BJ (cell line): ENCODE data around the gene ADAMTSL5. TPM values are rescaled to one million over a fixed set of nuclear protein-coding genes. Genes with fewer than 3 reads are reported as not detected.
"Not testable (repeated sequence)": the region's sequence is repeated elsewhere in the genome, so short reads cannot be mapped to it uniquely, and the experiment has no call there.

Experiments
- CTCF ChIA-PET: fragments of 350-600 bp; formaldehyde crosslinking; extraction: SDS; loops from one replicate; lab custom pipeline; 2021; ENCODE audit warnings: antibody characterized with exemption, inconsistent platforms; lab: Yijun Ruan, JAX
- POLR2A ChIA-PET: fragments of 300-600 bp; sonication (Branson Sonifier 250); formaldehyde crosslinking; extraction: SDS; loops from one replicate; lab custom pipeline; 2021; ENCODE audit warnings: antibody characterized with exemption; lab: Charles Lee
- DNase-seq: peaks from one replicate; pipeline ENCODE4 v3.0.0-alpha.2; 2011; ENCODE audit warnings: low read depth
- H3K27me3 ChIP-seq: 2 replicates; pipeline ENCODE4 v1.6.0; 2011; ENCODE audit warnings: low read length; ENCODE audit not compliant: control insufficient read depth, insufficient read depth
- H3K36me3 ChIP-seq: 2 replicates; pipeline ENCODE4 v1.5.1; 2011; ENCODE audit warnings: low read length; ENCODE audit not compliant: control insufficient read depth, insufficient read depth
- H3K4me3 ChIP-seq: 2 replicates; pipeline ENCODE4 v1.5.1; 2011; ENCODE audit warnings: low read depth, mild to moderate bottlenecking, control low read depth, low read length
- CTCF ChIP-seq: IDR thresholded peaks from 2 replicates; pipeline ENCODE4 v1.5.1; 2011; ENCODE audit warnings: low read depth, mild to moderate bottlenecking, control low read depth, inconsistent platforms, low read length, moderate library complexity; ENCODE audit not compliant: insufficient read depth
- polyA plus RNA-seq: library from polyadenylated mRNA; depleted of rRNA; stranded (reverse); fragments of >200 nt; gene quantifications from 2 replicates; pipeline ENCODE4 v1.2.3, GENCODE V29; 2011

Gene ADAMTSL5
- polyA plus RNA-seq, 1 experiment, result 21.5 TPM

GRCh38 chr19:1551068-1552040, 38.5 kb upstream of the ADAMTSL5 start:
- ChIA-PET POLR2A (no interaction called here), CTCF (interaction anchor here (0.6 to 1.5 kb wide), 5 partner anchors 121 to 287 kb away, joined by 3 to 11 read pairs (median 3); no protein-coding TSS in a partner anchor)
- Histone ChIP-seq H3K4me3 (no peak overlapping the region), H3K36me3 (peaks cover 1% of the 10 kb centered on the region), H3K27me3 (no peaks in the 10 kb centered on the region)
- no peak for DNase-seq
- TF ChIP-seq CTCF, result no peak

GRCh38 chr19:1549332-1549945, 36.6 kb upstream of the ADAMTSL5 start:
- H3K27me3 ChIP-seq, result no peaks in the 10 kb centered on the region
- H3K36me3 ChIP-seq, result no peaks in the 10 kb centered on the region
- no peak for TF ChIP-seq CTCF
- ChIA-PET POLR2A (no interaction called here), CTCF (interaction anchor here (8.5 kb wide), 1 partner anchor 122 kb away, joined by 128 read pairs; no protein-coding TSS in a partner anchor)
- no peak for DNase-seq
- H3K4me3 ChIP-seq, result no peak overlapping the region

GRCh38 chr19:1540365-1540925, 27.6 kb upstream of the ADAMTSL5 start:
- no peaks in the 10 kb centered on the region for H3K36me3 ChIP-seq
- ChIA-PET POLR2A (no interaction called here), CTCF (no interaction called here)
- no peak for DNase-seq
- peaks cover 4% of the 10 kb centered on the region for H3K27me3 ChIP-seq
- no peak for TF ChIP-seq CTCF
- no peak overlapping the region for H3K4me3 ChIP-seq

- DNase-seq, H3K36me3 ChIP-seq, POLR2A ChIA-PET, CTCF ChIA-PET, H3K4me3 ChIP-seq, H3K27me3 ChIP-seq: not testable (repeated sequence)
Measured at GRCh38 chr19:1539749-1540148, 26.9 kb upstream of the ADAMTSL5 start.

GRCh38 chr19:1538978-1539377, 26.2 kb upstream of the ADAMTSL5 start:
- H3K4me3 ChIP-seq, result no peak overlapping the region
- H3K27me3 ChIP-seq, result peaks cover 4% of the 10 kb centered on the region
- ChIA-PET CTCF (no interaction called here), POLR2A (no interaction called here)
- no peak for DNase-seq
- H3K36me3 ChIP-seq, result no peaks in the 10 kb centered on the region
- no peak for TF ChIP-seq CTCF

GRCh38 chr19:1535699-1536098, 22.9 kb upstream of the ADAMTSL5 start:
- H3K36me3 ChIP-seq, POLR2A ChIA-PET, H3K4me3 ChIP-seq, H3K27me3 ChIP-seq, DNase-seq: not testable (repeated sequence)
- CTCF ChIA-PET, result interaction anchor here (0.6 to 1.0 kb wide), 3 partner anchors 11 to 313 kb away, joined by 3 read pairs; no protein-coding TSS in a partner anchor
